BJ (cell line): ENCODE results near the gene TTLL4. TPM values are rescaled to one million over a fixed set of nuclear protein-coding genes. Genes with fewer than 3 reads are reported as not detected.

ENCODE experiments used
- CTCF ChIA-PET: fragments of 350-600 bp; formaldehyde crosslinking; extraction: SDS; loops from one replicate; lab custom pipeline; 2021; ENCODE audit warnings: antibody characterized with exemption, inconsistent platforms; lab: Yijun Ruan, JAX
- POLR2A ChIA-PET: fragments of 300-600 bp; sonication (Branson Sonifier 250); formaldehyde crosslinking; extraction: SDS; loops from one replicate; lab custom pipeline; 2021; ENCODE audit warnings: antibody characterized with exemption; lab: Charles Lee
- DNase-seq: peaks from one replicate; pipeline ENCODE4 v3.0.0-alpha.2; 2011; ENCODE audit warnings: low read depth
- H3K27me3 ChIP-seq: 2 replicates; pipeline ENCODE4 v1.6.0; 2011; ENCODE audit warnings: low read length; ENCODE audit not compliant: control insufficient read depth, insufficient read depth
- H3K36me3 ChIP-seq: 2 replicates; pipeline ENCODE4 v1.5.1; 2011; ENCODE audit warnings: low read length; ENCODE audit not compliant: control insufficient read depth, insufficient read depth
- H3K4me3 ChIP-seq: 2 replicates; pipeline ENCODE4 v1.5.1; 2011; ENCODE audit warnings: low read depth, mild to moderate bottlenecking, control low read depth, low read length
- CTCF ChIP-seq: IDR thresholded peaks from 2 replicates; pipeline ENCODE4 v1.5.1; 2011; ENCODE audit warnings: low read depth, mild to moderate bottlenecking, control low read depth, inconsistent platforms, low read length, moderate library complexity; ENCODE audit not compliant: insufficient read depth
- polyA plus RNA-seq: library from polyadenylated mRNA; depleted of rRNA; stranded (reverse); fragments of >200 nt; gene quantifications from 2 replicates; pipeline ENCODE4 v1.2.3, GENCODE V29; 2011

Gene TTLL4
- polyA plus RNA-seq, 1 experiment: 14.1 TPM

DNA sequence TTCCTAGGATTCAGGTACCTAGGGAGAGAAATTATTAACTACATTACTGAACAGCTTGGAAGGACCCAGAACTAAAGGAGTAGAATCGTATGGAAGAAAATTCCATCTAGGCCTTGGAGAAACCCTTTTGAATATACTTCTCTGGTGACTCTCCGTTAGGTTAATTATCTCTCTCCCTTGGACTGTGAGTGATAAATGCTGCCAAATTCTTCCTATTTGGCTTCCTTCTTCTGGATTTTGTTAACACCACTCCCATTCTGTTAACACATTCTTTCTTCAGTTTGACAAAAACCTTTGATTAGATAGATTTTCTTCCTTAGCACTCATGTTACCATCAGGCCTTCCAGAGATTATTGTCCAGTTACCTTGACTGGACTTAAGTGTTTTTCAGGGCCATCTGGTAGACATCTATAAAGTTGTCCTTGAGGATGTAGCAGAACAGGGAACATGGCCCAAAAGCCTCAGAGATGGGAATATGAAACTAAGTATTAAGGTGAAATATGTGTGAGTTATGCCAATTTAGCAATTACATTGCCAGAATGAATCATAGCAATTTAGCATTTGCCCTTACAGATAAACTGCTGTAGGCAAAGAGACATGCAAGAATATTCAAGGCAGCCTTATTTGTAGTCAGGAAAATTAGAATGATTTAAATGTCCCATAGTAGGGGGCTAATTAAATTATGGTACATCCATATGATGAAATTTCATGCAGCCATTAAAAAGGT, 78.1 kb downstream of the TTLL4 start:
- no peaks in the 10 kb centered on the region for H3K27me3 ChIP-seq
- H3K36me3 ChIP-seq: no peaks in the 10 kb centered on the region
- ChIA-PET POLR2A (no interaction called here), CTCF (no interaction called here)
- H3K4me3 ChIP-seq: no peak overlapping the region
- no peak for DNase-seq
- no peak for TF ChIP-seq CTCF

- ChIA-PET POLR2A (no interaction called here), CTCF (no interaction called here)
- no peaks in the 10 kb centered on the region for H3K27me3 ChIP-seq
- no peaks in the 10 kb centered on the region for H3K36me3 ChIP-seq
- no peak for TF ChIP-seq CTCF
- no peak for DNase-seq
- no peak overlapping the region for H3K4me3 ChIP-seq
These were observed 81.8 kb downstream of the TTLL4 start for GRCh38 chr2:218792433-218792832.

- CTCF ChIA-PET: interaction anchor here (1.1 kb wide), 1 partner anchor 51 kb away, joined by 4 read pairs; no protein-coding TSS in a partner anchor
- POLR2A ChIA-PET: no interaction called here
- no peak for TF ChIP-seq CTCF
These were observed 86.1 kb downstream of the TTLL4 start for GRCh38 chr2:218796691-218797090.

GRCh38 chr2:218798767-218799504, 88.3 kb downstream of the TTLL4 start:
- DNase-seq: no peak
- TF ChIP-seq CTCF: no peak
- no peaks in the 10 kb centered on the region for H3K36me3 ChIP-seq
- no peak overlapping the region for H3K4me3 ChIP-seq
- ChIA-PET POLR2A (no interaction called here), CTCF (no interaction called here)
- no peaks in the 10 kb centered on the region for H3K27me3 ChIP-seq

More at GRCh38 chr2:218796691-218797090, 86.1 kb downstream of the TTLL4 start:
- no peak overlapping the region for H3K4me3 ChIP-seq
- DNase-seq: no peak
- H3K36me3 ChIP-seq: no peaks in the 10 kb centered on the region
- H3K27me3 ChIP-seq: no peaks in the 10 kb centered on the region

- Histone ChIP-seq H3K36me3 (no peaks in the 10 kb centered on the region), H3K4me3 (no peak overlapping the region), H3K27me3 (no peaks in the 10 kb centered on the region)
- no peak for TF ChIP-seq CTCF
- POLR2A ChIA-PET: no interaction called here
- no peak for DNase-seq
- CTCF ChIA-PET: no interaction called here
These were observed 89.4 kb downstream of the TTLL4 start for GRCh38 chr2:218799990-218800389.
